GM19238 (cell line): ENCODE data around the gene MRPS34.
"Not testable (repeated sequence)": the region's sequence is repeated elsewhere in the genome, so short reads cannot be mapped to it uniquely, and the experiment has no call there.

Source experiments
- DNase-seq: peaks from one replicate; pipeline ENCODE4 v3.0.0; 2011; ENCODE audit warnings: low spot score; ENCODE audit not compliant: insufficient read length

The MRPS34 gene

GRCh38 chr16:1757714-1758461, 15.0 kb downstream of the MRPS34 start:
- DNase-seq, result no peak

GRCh38 chr16:1754204-1754603, 18.7 kb downstream of the MRPS34 start:
- no peak for DNase-seq

GRCh38 chr16:1752853-1753252, 20.1 kb downstream of the MRPS34 start:
- no peak for DNase-seq

- no peak for DNase-seq
Observed at GRCh38 chr16:1751946-1752345, 21.0 kb downstream of the MRPS34 start.

- no peak for DNase-seq
Observed at GRCh38 chr16:1749152-1750117, 23.5 kb downstream of the MRPS34 start.

GRCh38 chr16:1747934-1748333, 25.0 kb downstream of the MRPS34 start:
- no peak for DNase-seq

- DNase-seq, result no peak
Observed at GRCh38 chr16:1746693-1747195, 26.2 kb downstream of the MRPS34 start.

- DNase-seq, result no peak
Observed at GRCh38 chr16:1745900-1746692, 26.8 kb downstream of the MRPS34 start.

GRCh38 chr16:1745181-1745899, 27.6 kb downstream of the MRPS34 start:
- no peak for DNase-seq

GRCh38 chr16:1744338-1744840, 28.5 kb downstream of the MRPS34 start:
- DNase-seq, result no peak

GRCh38 chr16:1743376-1744337, 29.3 kb downstream of the MRPS34 start:
- DNase-seq, result no peak

- no peak for DNase-seq
Observed at GRCh38 chr16:1741553-1742165, 31.3 kb downstream of the MRPS34 start.

GRCh38 chr16:1740781-1741490, 32.0 kb downstream of the MRPS34 start:
- no peak for DNase-seq

GRCh38 chr16:1740234-1740633, 32.7 kb downstream of the MRPS34 start:
- no peak for DNase-seq

- no peak for DNase-seq
Observed at GRCh38 chr16:1734816-1735215, 38.1 kb downstream of the MRPS34 start.

- DNase-seq, result no peak
Observed at GRCh38 chr16:1734123-1734522, 38.8 kb downstream of the MRPS34 start.

GRCh38 chr16:1732551-1732987, 40.4 kb downstream of the MRPS34 start:
- DNase-seq, result not testable (repeated sequence)

- no peak for DNase-seq
Observed at GRCh38 chr16:1732071-1732470, 40.9 kb downstream of the MRPS34 start.
